H9 (cell line): ENCODE results near the gene PLOD1. TPM values are rescaled to one million over a fixed set of nuclear protein-coding genes. Genes with fewer than 3 reads are reported as not detected.

Source experiments
- DNase-seq: peaks from one replicate; pipeline ENCODE4 v3.0.0-alpha.2; 2017
- H2AFZ ChIP-seq: one replicate; pipeline ENCODE4 v1.6.1; 2013; ENCODE audit warnings: mild to moderate bottlenecking, low read length, control low read depth, moderate library complexity
- H2AK5ac ChIP-seq: 2 replicates; pipeline ENCODE4 v1.6.1; 2013; ENCODE audit warnings: low read length, control low read depth, mixed read lengths; ENCODE audit not compliant: insufficient read length
- H2BK120ac ChIP-seq: one replicate; pipeline ENCODE4 v1.6.1; 2013; ENCODE audit warnings: low read depth, mild to moderate bottlenecking, low read length, control low read depth, inconsistent platforms; ENCODE audit not compliant: poor library complexity, severe bottlenecking
- H2BK12ac ChIP-seq: 2 replicates; pipeline ENCODE4 v1.6.1; 2013; ENCODE audit warnings: low read length, control low read depth, mixed read lengths, low read depth; ENCODE audit not compliant: insufficient read length
- H2BK15ac ChIP-seq: 2 replicates; pipeline ENCODE4 v1.6.1; 2013; ENCODE audit warnings: low read depth, low read length, control low read depth
- H2BK20ac ChIP-seq: one replicate; pipeline ENCODE4 v1.6.1; 2013; ENCODE audit warnings: low read depth, mild to moderate bottlenecking, low read length, control low read depth, inconsistent platforms; ENCODE audit not compliant: poor library complexity, severe bottlenecking
- H2BK5ac ChIP-seq: 2 replicates; pipeline ENCODE4 v1.6.1; 2013; ENCODE audit warnings: low read length, control low read depth, mixed read lengths; ENCODE audit not compliant: insufficient read length
- H3K14ac ChIP-seq: 2 replicates; pipeline ENCODE4 v1.6.1; 2013; ENCODE audit warnings: low read length, control low read depth; ENCODE audit not compliant: insufficient read depth
- H3K18ac ChIP-seq: 2 replicates; pipeline ENCODE4 v1.6.1; 2013; ENCODE audit warnings: low read depth, mild to moderate bottlenecking, mixed read lengths, low read length, control low read depth; ENCODE audit not compliant: insufficient read length
- H3K23ac ChIP-seq: 2 replicates; pipeline ENCODE4 v1.6.1; 2013; ENCODE audit warnings: low read length, control low read depth, mixed read lengths, low read depth; ENCODE audit not compliant: insufficient read length
- H3K23me2 ChIP-seq: 2 replicates; pipeline ENCODE4 v1.6.1; 2013; ENCODE audit warnings: low read depth, mild to moderate bottlenecking, mixed read lengths, low read length, control low read depth; ENCODE audit not compliant: insufficient read length, poor library complexity, severe bottlenecking
- H3K27ac ChIP-seq: 2 replicates; pipeline ENCODE4 v1.5.1; 2013; ENCODE audit warnings: low read length, control low read depth, mixed read lengths, low read depth; ENCODE audit not compliant: insufficient read length
- H3K27me3 ChIP-seq: 2 replicates; pipeline ENCODE4 v1.6.1; 2013; ENCODE audit warnings: low read length, control low read depth, inconsistent platforms; ENCODE audit not compliant: insufficient read depth
- H3K4ac ChIP-seq: 2 replicates; pipeline ENCODE4 v1.6.1; 2013; ENCODE audit warnings: low read depth, mild to moderate bottlenecking, control low read depth, inconsistent platforms, low read length, moderate library complexity
- H3K4me1 ChIP-seq: 2 replicates; pipeline ENCODE4 v1.6.1; 2013; ENCODE audit warnings: low read length, control low read depth, inconsistent platforms; ENCODE audit not compliant: insufficient read depth
- H3K4me2 ChIP-seq: 2 replicates; pipeline ENCODE4 v1.6.1; 2013; ENCODE audit warnings: low read length, control low read depth, mixed read lengths; ENCODE audit not compliant: insufficient read length, insufficient read depth
- H3K56ac ChIP-seq: 2 replicates; pipeline ENCODE4 v1.6.1; 2013; ENCODE audit warnings: low read depth, mild to moderate bottlenecking, mixed read lengths, low read length, control low read depth; ENCODE audit not compliant: insufficient read length
- H3K79me1 ChIP-seq: 2 replicates; pipeline ENCODE4 v1.6.1; 2013; ENCODE audit warnings: low read depth, mild to moderate bottlenecking, moderate library complexity, low read length, control low read depth, inconsistent platforms; ENCODE audit not compliant: insufficient read depth, poor library complexity, severe bottlenecking
- H3K79me2 ChIP-seq: 2 replicates; pipeline ENCODE4 v1.6.1; 2013; ENCODE audit warnings: low read length, control low read depth, inconsistent platforms; ENCODE audit not compliant: insufficient read depth
- H3K9ac ChIP-seq: 2 replicates; pipeline ENCODE4 v1.6.1; 2013; ENCODE audit warnings: low read length, control low read depth, mixed read lengths; ENCODE audit not compliant: insufficient read length; ENCODE audit errors: extremely low read depth
- H3K9me3 ChIP-seq: one replicate; pipeline ENCODE4 v1.6.1; 2013; ENCODE audit warnings: low read depth, low read length, inconsistent platforms; ENCODE audit not compliant: control insufficient read depth
- H3T11ph ChIP-seq: one replicate; pipeline ENCODE4 v1.6.1; 2013; ENCODE audit warnings: mild to moderate bottlenecking, low read length, control low read depth, inconsistent platforms
- H4K20me1 ChIP-seq: one replicate; pipeline ENCODE4 v1.6.1; 2013; ENCODE audit not compliant: control insufficient read depth, insufficient read length, insufficient read depth
- H4K5ac ChIP-seq: 2 replicates; pipeline ENCODE4 v1.6.1; 2013; ENCODE audit warnings: low read depth, mild to moderate bottlenecking, mixed read lengths, low read length, control low read depth; ENCODE audit not compliant: insufficient read length
- H4K8ac ChIP-seq: replicated peaks from 2 replicates; pipeline ENCODE4 v1.6.1; 2013; ENCODE audit warnings: low read length, control low read depth, mixed read lengths, low read depth; ENCODE audit not compliant: insufficient read length
- H4K91ac ChIP-seq: 2 replicates; pipeline ENCODE4 v1.6.1; 2013; ENCODE audit warnings: low read depth, mild to moderate bottlenecking, moderate library complexity, mixed read lengths, low read length, control low read depth; ENCODE audit not compliant: insufficient read length
- H3K27ac Mint-ChIP-seq, 3 experiments: 2 replicates in 2 of 3; 3 replicates in 1 of 3; pipeline ENCODE4 v1.8.0; 2020 to 2021; ENCODE audit warnings: mixed read lengths in 3 of 3, mild to moderate bottlenecking in 1 of 3, moderate library complexity in 1 of 3
- H3K27me3 Mint-ChIP-seq: 2 replicates; pipeline ENCODE4 v1.8.0; 2021; ENCODE audit warnings: low read depth, mild to moderate bottlenecking, moderate library complexity, mixed read lengths
- H3K36me3 Mint-ChIP-seq, 3 experiments: 2 replicates in 2 of 3; 3 replicates in 1 of 3; pipeline ENCODE4 v1.8.0; 2020 to 2021; ENCODE audit warnings: low read depth in 3 of 3, mixed read lengths in 3 of 3; ENCODE audit not compliant: insufficient read depth in 1 of 3
- H3K4me1 Mint-ChIP-seq, 2 experiments: 2 replicates each; pipeline ENCODE4 v1.8.0; 2020; ENCODE audit warnings: mixed read lengths in 2 of 2
- H3K4me3 Mint-ChIP-seq, 2 experiments: 2 replicates in 1 of 2; 3 replicates in 1 of 2; pipeline ENCODE4 v1.8.0; 2020 to 2021; ENCODE audit warnings: mild to moderate bottlenecking in 2 of 2, mixed read lengths in 2 of 2, moderate library complexity in 1 of 2
- H3K9me3 Mint-ChIP-seq, 2 experiments: 2 replicates in 1 of 2; 3 replicates in 1 of 2; pipeline ENCODE4 v1.8.0; 2020; ENCODE audit warnings: mild to moderate bottlenecking in 2 of 2, mixed read lengths in 2 of 2, moderate library complexity in 1 of 2
- WGBS: extraction: QIAGEN DNeasy Blood & Tissue Kit; methylation state at CpG from one replicate; pipeline ENCODE4 v1.1.7; 2013; ENCODE audit warnings: missing lambda C conversion rate, low lambda C conversion rate, mixed read lengths; ENCODE audit not compliant: insufficient read length; ENCODE audit errors: extremely low coverage; 5-methylcytosine and 5-hydroxymethylcytosine counted together
- total RNA-seq: library from RNA; stranded (reverse); gene quantifications from 2 replicates; pipeline ENCODE4 v1.2.1, GENCODE V29; 2021
- TF ChIP-seq, protein P1 (sequence below): fragments of 200-600 bp; sonication (generic); conservative IDR thresholded peaks from 3 replicates; pipeline ENCODE4 v1.8.0; 2021; ENCODE audit warnings: antibody characterized with exemption, mild to moderate bottlenecking

PLOD1 gene
- total RNA-seq, 1 experiment from 2014 or later, result 57.0 TPM

DNA sequence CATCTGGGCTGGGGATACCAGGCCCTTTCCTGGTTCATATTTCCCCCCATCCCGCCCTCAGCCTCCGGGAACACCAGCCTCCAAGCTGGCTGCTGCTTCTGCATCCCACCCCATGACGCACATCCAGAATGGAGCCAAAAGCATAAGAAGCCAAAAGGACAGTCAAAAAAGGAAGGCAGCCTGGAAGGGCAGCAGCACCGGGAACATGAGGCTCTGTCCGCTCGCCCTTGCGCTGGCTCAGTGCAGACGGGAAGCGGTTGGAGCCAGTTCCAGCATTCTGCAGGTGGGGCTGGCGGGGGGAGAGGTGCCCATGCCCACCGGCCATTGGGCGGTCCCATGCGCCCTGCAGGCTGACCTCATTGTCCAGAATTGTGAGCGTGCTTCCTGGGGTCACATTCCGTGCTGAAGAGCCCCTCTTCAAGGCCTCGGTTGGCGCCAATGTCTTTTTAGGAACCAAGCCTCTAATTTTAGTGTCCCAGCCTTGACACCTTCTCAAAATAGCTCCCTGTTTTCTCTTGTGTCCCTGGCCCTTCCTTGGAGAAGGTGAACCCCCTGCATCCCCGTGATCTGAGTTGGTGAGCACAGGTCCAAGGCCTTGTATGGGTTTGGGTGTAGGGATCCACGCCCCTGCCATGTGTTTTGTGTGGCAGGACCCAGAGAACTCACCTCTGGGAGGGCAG is 47.4 kb upstream of the PLOD1 start:
- Histone ChIP-seq H3K14ac (no peak overlapping the region), H3K27ac (no peak overlapping the region), H3K79me1 (no peaks in the 10 kb centered on the region), H3K23ac (no peak overlapping the region), H3K79me2 (no peaks in the 10 kb centered on the region), H2AFZ (no peak overlapping the region), H2AK5ac (no peak overlapping the region), H4K20me1 (no peaks in the 10 kb centered on the region), H4K8ac (no peak overlapping the region), H3T11ph (no peak overlapping the region), H4K91ac (no peak overlapping the region), H3K9ac (no peak overlapping the region), H2BK12ac (no peak overlapping the region), H3K9me3 (no peaks in the 10 kb centered on the region), H3K4me2 (no peak overlapping the region), H3K18ac (no peak overlapping the region), H3K23me2 (no peaks in the 10 kb centered on the region), H2BK15ac (no peak overlapping the region), H2BK120ac (no peak overlapping the region), H3K27me3 (no peaks in the 10 kb centered on the region), H2BK5ac (no peak overlapping the region), H3K4ac (no peak overlapping the region), H3K4me1 (peaks cover 2% of the 10 kb centered on the region; the same call in 1 of the 2 replicates), H4K5ac (no peak overlapping the region), H3K56ac (peak overlapping the region; percentile 55), H2BK20ac (no peak overlapping the region)
- Mint-ChIP-seq H3K4me3 (no peak overlapping the region), H3K9me3 (peaks cover 0 to under 1% of the 10 kb centered on the region in 2 experiments; a peak in 2 of 5 replicates), H3K4me1 (peaks cover 10 to 23% of the 10 kb centered on the region in 2 experiments), H3K27me3 (no peaks in the 10 kb centered on the region; the same call in 1 of the 2 replicates), H3K27ac (no peak overlapping the region; a peak in 1 of 7 replicates), H3K36me3 (0 out of 7 replicates have a peak, but pooled peaks cover 0 to 2% (median 0%) of the 10 kb centered on the region in 3 experiments)
- TF ChIP-seq, protein P1, sequence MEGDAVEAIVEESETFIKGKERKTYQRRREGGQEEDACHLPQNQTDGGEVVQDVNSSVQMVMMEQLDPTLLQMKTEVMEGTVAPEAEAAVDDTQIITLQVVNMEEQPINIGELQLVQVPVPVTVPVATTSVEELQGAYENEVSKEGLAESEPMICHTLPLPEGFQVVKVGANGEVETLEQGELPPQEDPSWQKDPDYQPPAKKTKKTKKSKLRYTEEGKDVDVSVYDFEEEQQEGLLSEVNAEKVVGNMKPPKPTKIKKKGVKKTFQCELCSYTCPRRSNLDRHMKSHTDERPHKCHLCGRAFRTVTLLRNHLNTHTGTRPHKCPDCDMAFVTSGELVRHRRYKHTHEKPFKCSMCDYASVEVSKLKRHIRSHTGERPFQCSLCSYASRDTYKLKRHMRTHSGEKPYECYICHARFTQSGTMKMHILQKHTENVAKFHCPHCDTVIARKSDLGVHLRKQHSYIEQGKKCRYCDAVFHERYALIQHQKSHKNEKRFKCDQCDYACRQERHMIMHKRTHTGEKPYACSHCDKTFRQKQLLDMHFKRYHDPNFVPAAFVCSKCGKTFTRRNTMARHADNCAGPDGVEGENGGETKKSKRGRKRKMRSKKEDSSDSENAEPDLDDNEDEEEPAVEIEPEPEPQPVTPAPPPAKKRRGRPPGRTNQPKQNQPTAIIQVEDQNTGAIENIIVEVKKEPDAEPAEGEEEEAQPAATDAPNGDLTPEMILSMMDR, result no peak
- no CpG with 5 or more reads among the region's 19 CpGs for whole genome bisulfite sequencing
- DNase-seq, result no peak
